HCT116 (cell line): ENCODE data around the gene BCAP31.

Experiments used
- CTCF ChIP-seq, 3 experiments: fragments of 200-600 bp in 1 of 3; sonication (generic) in 1 of 3; IDR thresholded peaks in 2 of 3; conservative IDR thresholded peaks in 1 of 3; 2 replicates each; pipeline ENCODE4 v1.5.1; 2012 to 2017; ENCODE audit warnings: low read depth in 2 of 3, low read length in 2 of 3, antibody characterized with exemption in 1 of 3, borderline replicate concordance in 1 of 3, control low read depth in 1 of 3, mild to moderate bottlenecking in 1 of 3, mixed read lengths in 1 of 3, mixed run types in 1 of 3, moderate library complexity in 1 of 3; ENCODE audit not compliant: insufficient read depth in 1 of 3
- EZH2 ChIP-seq: fragments of 200-600 bp; sonication (generic); IDR thresholded peaks from 2 replicates; pipeline ENCODE4 v1.6.1; 2017; ENCODE audit warnings: antibody characterized with exemption, mixed run types
- EZH2phosphoT487 ChIP-seq: fragments of 200-600 bp; IDR thresholded peaks from 2 replicates; pipeline ENCODE4 v1.6.1; 2018; ENCODE audit warnings: antibody characterized with exemption, borderline replicate concordance
- JUND ChIP-seq: IDR thresholded peaks from 2 replicates; pipeline ENCODE4 v1.6.1; 2012
- MAX ChIP-seq: IDR thresholded peaks from 2 replicates; pipeline ENCODE4 v1.6.1; 2012
- POLR2A ChIP-seq: IDR thresholded peaks from 2 replicates; pipeline ENCODE4 v1.7.0; 2011; ENCODE audit warnings: borderline replicate concordance; ENCODE audit not compliant: insufficient read depth, insufficient read length; ENCODE audit errors: extremely low read depth
- POLR2AphosphoS5 ChIP-seq: IDR thresholded peaks from 2 replicates; pipeline ENCODE4 v1.6.1; 2011; ENCODE audit warnings: mild to moderate bottlenecking, low read depth, low read length, moderate library complexity
- SP1 ChIP-seq: IDR thresholded peaks from 2 replicates; pipeline ENCODE4 v1.6.1; 2012; ENCODE audit warnings: low read depth
- ZNF274 ChIP-seq: fragments of 200-500 bp; sonication (Bioruptor generic); IDR thresholded peaks from 2 replicates; pipeline ENCODE4 v1.6.1; 2014; ENCODE audit warnings: mild to moderate bottlenecking, low read depth, low read length, inconsistent platforms

GRCh38 chrX:153665726-153666306 is 58.4 kb downstream of the BCAP31 start:
- TF ChIP-seq POLR2AphosphoS5 (no peak), EZH2 (no peak), ZNF274 (no peak), EZH2phosphoT487 (no peak), SP1 (no peak), MAX (no peak), JUND (no peak), POLR2A (no peak), CTCF (IDR thresholded peaks at IDR 0.05 in 2 of 3, conservative IDR thresholded peaks at IDR 0.05 in 1 of 3; ENCODE audit: borderline replicate concordance in 1 of 3, insufficient read depth in 1 of 3, low read depth in 2 of 3, low read length in 2 of 3) (no peak)
